K562 (cell line): Measurements from ENCODE around the gene AJAP1. TPM values are rescaled to one million over a fixed set of nuclear protein-coding genes. Genes with fewer than 3 reads are reported as not detected.

ENCODE experiments used
- ATAC-seq: fragments of 200-7000 bp; cut with Tn5 transposase; 3 replicates; pipeline ENCODE4 v1.9.1; 2020; ENCODE audit warnings: moderate library complexity
- BruUV-seq: library from RNA; stranded (reverse); fragments of 400-500 nt; replicated peaks from 2 replicates; lab custom pipeline; 2021; lab: Mats Ljungman, UMichigan
- CTCF ChIA-PET: fragments of 300-600 bp; formaldehyde crosslinking; extraction: SDS; loops from one replicate; lab custom pipeline; 2021; ENCODE audit warnings: low intra/inter-chr PET ratio; lab: Yijun Ruan, JAX
- POLR2A ChIA-PET: fragments of 300-600, 350-650 bp; sonication (Branson Sonifier 250); formaldehyde crosslinking; extraction: SDS; loops from one replicate; lab custom pipeline; 2021; ENCODE audit warnings: antibody characterized with exemption, inconsistent platforms; lab: Yijun Ruan, JAX
- DNase-seq, 4 experiments: peaks; one replicate each; pipeline versions ENCODE4 v3.0.0 to v3.0.0-alpha.2; 2011 to 2018; ENCODE audit warnings: low spot score in 3 of 4, mixed read lengths in 3 of 4; ENCODE audit errors: extremely low read depth in 1 of 4
- FAIRE-seq: peaks from 2 replicates; lab custom pipeline; 2011; peaks lifted over from hg19 to GRCh38; lab: Jason Lieb, UNC
- H2AFZ ChIP-seq: 2 replicates; pipeline ENCODE4 v1.6.0; 2011; ENCODE audit warnings: low read depth, low read length, control low read depth, inconsistent platforms
- H3K27ac ChIP-seq: fragments of 200-600 bp; 3 replicates; pipeline ENCODE4 v1.8.0; 2011; ENCODE audit warnings: low read depth, mild to moderate bottlenecking, control low read depth, inconsistent platforms, low read length, moderate library complexity, mixed read lengths; ENCODE audit errors: extremely low read depth
- H3K27me3 ChIP-seq, 2 experiments: fragments of 300-600 bp in 1 of 2; 2 replicates in 1 of 2; 3 replicates in 1 of 2; pipeline versions ENCODE4 v1.6.0 to v1.8.0; 2011; ENCODE audit warnings: inconsistent platforms in 2 of 2, low read length in 2 of 2, mild to moderate bottlenecking in 1 of 2, mixed read lengths in 1 of 2, moderate library complexity in 1 of 2; ENCODE audit not compliant: control insufficient read depth in 2 of 2, insufficient read depth in 2 of 2
- H3K36me3 ChIP-seq: fragments of 300-600 bp; 3 replicates; pipeline ENCODE4 v1.8.0; 2011; ENCODE audit warnings: mild to moderate bottlenecking, low read length, inconsistent platforms; ENCODE audit not compliant: control insufficient read depth, insufficient read depth
- H3K4me1 ChIP-seq, 2 experiments: fragments of 200-600 bp in 1 of 2; replicated peaks in 1 of 2; 2 replicates in 1 of 2; 3 replicates in 1 of 2; pipeline versions ENCODE4 v1.5.1 to v1.8.0; 2011; ENCODE audit warnings: inconsistent platforms in 2 of 2, low read length in 2 of 2, mild to moderate bottlenecking in 1 of 2, mixed read lengths in 1 of 2, moderate library complexity in 1 of 2; ENCODE audit not compliant: control insufficient read depth in 2 of 2, insufficient read depth in 2 of 2
- H3K4me2 ChIP-seq: 2 replicates; pipeline ENCODE4 v1.6.1; 2011; ENCODE audit warnings: low read length, control low read depth, inconsistent platforms, mixed read lengths; ENCODE audit not compliant: insufficient read depth
- H3K4me3 ChIP-seq: fragments of 200-600 bp; sonication (generic), shearing (Covaris generic); 2 replicates; pipeline ENCODE4 v1.5.1; 2016; ENCODE audit warnings: control low read depth, inconsistent platforms
- H3K79me2 ChIP-seq: fragments of 200-600 bp; 3 replicates; pipeline ENCODE4 v1.8.0; 2011; ENCODE audit warnings: low read length, inconsistent platforms; ENCODE audit not compliant: control insufficient read depth, insufficient read depth
- H3K9ac ChIP-seq, 2 experiments: 2 replicates each; pipeline versions ENCODE4 v1.6.0 to v1.6.1; 2011; ENCODE audit warnings: low read depth in 2 of 2, low read length in 2 of 2, control low read depth in 1 of 2, inconsistent platforms in 1 of 2, mild to moderate bottlenecking in 1 of 2, mixed read lengths in 1 of 2; ENCODE audit not compliant: insufficient read depth in 1 of 2
- H3K9me1 ChIP-seq: one replicate; pipeline ENCODE4 v1.6.0; 2011; ENCODE audit warnings: inconsistent platforms, mild to moderate bottlenecking, low read length, moderate library complexity; ENCODE audit not compliant: control insufficient read depth, insufficient read depth
- H3K9me3 ChIP-seq: replicated peaks from 2 replicates; pipeline ENCODE4 v1.5.1; 2011; ENCODE audit warnings: low read depth, low read length, inconsistent platforms; ENCODE audit not compliant: control insufficient read depth, insufficient read depth
- H4K20me1 ChIP-seq: replicated peaks from 2 replicates; pipeline ENCODE4 v1.6.1; 2011; ENCODE audit warnings: low read length, inconsistent platforms, mixed read lengths; ENCODE audit not compliant: control insufficient read depth, insufficient read depth
- GABPA ChIP-seq: fragments of 200-800 bp; sonication (Bioruptor generic); conservative IDR thresholded peaks from 2 replicates; pipeline ENCODE4 v1.6.1; 2016; ENCODE audit warnings: low read depth, missing genetic modification characterization, missing compliant biosample characterization
- KDM4B ChIP-seq, 2 experiments: fragments of 450-650 bp in 1 of 2; sonication (generic) in 1 of 2; IDR thresholded peaks; 2 replicates each; pipeline ENCODE4 v1.6.1; 2016 to 2017; ENCODE audit warnings: borderline replicate concordance in 2 of 2, antibody characterized with exemption in 1 of 2, low read depth in 1 of 2, mild to moderate bottlenecking in 1 of 2
- KLF10 ChIP-seq: fragments of 250-450 bp; sonication (Bioruptor Pico); IDR thresholded peaks from 2 replicates; pipeline ENCODE4 v1.6.1; 2021; ENCODE audit warnings: matching md5 sums
- NKRF ChIP-seq: fragments of 450-650 bp; IDR thresholded peaks from 2 replicates; pipeline ENCODE4 v1.6.1; 2016; ENCODE audit warnings: borderline replicate concordance
- PYGO2 ChIP-seq: fragments of 450-650 bp; IDR thresholded peaks from 2 replicates; pipeline ENCODE4 v1.6.1; 2016; ENCODE audit warnings: mild to moderate bottlenecking, missing genetic modification characterization, moderate library complexity, missing compliant biosample characterization
- SMARCA4 ChIP-seq: fragments of 450-650 bp; IDR thresholded peaks from 2 replicates; pipeline ENCODE4 v1.6.1; 2016
- TAL1 ChIP-seq: fragments of 450-650 bp; IDR thresholded peaks from 2 replicates; pipeline ENCODE4 v1.6.1; 2016; ENCODE audit warnings: mild to moderate bottlenecking
- TCF7L2 ChIP-seq: fragments of 150-350 bp; IDR thresholded peaks from 2 replicates; pipeline ENCODE4 v1.6.1; 2016; ENCODE audit warnings: low read depth, mild to moderate bottlenecking, low read length, moderate library complexity
- ZNF354B ChIP-seq: fragments of 250-450 bp; sonication (Bioruptor Pico); IDR thresholded peaks from 2 replicates; pipeline ENCODE4 v1.4.0; 2020
- WGBS: fragments of 100-300 bp; shearing (Covaris generic); methylation state at CpG from one replicate; pipeline ENCODE4 v1.1.6; 2016; ENCODE audit warnings: low coverage, mixed read lengths; ENCODE audit not compliant: insufficient coverage; ENCODE audit errors: missing lambda C conversion rate; 5-methylcytosine and 5-hydroxymethylcytosine counted together
- in situ Hi-C: fragments of 300-500 bp; cut with MboI; formaldehyde crosslinking; loops from 4 replicates; pipeline ENCODE4 v1.15.0; 2018; ENCODE audit warnings: inconsistent platforms, mixed read lengths
- intact Hi-C: fragments of 100-400 bp; cut with micrococcal nuclease; formaldehyde crosslinking; loops from 2 replicates; pipeline ENCODE4 v1.14.2; 2022
- polyA plus RNA-seq, 8 experiments: library from polyadenylated mRNA; depleted of rRNA in 4 of 8; stranded (reverse) in 5 of 8; unstranded in 3 of 8; fragments of >200 nt; fragmentation: Nextera tagmentation in 2 of 8; fragmentation: Illumina TruSeq in 1 of 8; extraction: Ambion mirVana in 2 of 8; extraction: Trizol in 1 of 8; gene quantifications; 2 replicates each; pipeline versions ENCODE4 v1.2.1 to v1.2.3, GENCODE V29; 2011 to 2014; ENCODE audit warnings: inconsistent platforms in 1 of 8, missing spikeins in 1 of 8
- total RNA-seq, 7 experiments: library from RNA; depleted of rRNA in 6 of 7; stranded (reverse); fragments of >200 nt in 6 of 7; fragmentation: Illumina TruSeq in 2 of 7; extraction: Trizol in 2 of 7; gene quantifications; 2 replicates each; pipeline versions ENCODE4 v1.2.1 to v1.2.3, GENCODE V29; 2011 to 2021; ENCODE audit warnings: low replicate concordance in 1 of 7
- TF ChIP-seq, protein P1 (sequence below): fragments of 450-650 bp; formaldehyde crosslinking; IDR thresholded peaks from 2 replicates; pipeline ENCODE4 v1.4.0; 2020; ENCODE audit warnings: mild to moderate bottlenecking, moderate library complexity

Gene AJAP1
- total and polyA plus RNA-seq, 9 of the 15 experiments (the other 6 are each of a cell fraction or from before 2014, with no cell fraction given): not detected

DNA sequence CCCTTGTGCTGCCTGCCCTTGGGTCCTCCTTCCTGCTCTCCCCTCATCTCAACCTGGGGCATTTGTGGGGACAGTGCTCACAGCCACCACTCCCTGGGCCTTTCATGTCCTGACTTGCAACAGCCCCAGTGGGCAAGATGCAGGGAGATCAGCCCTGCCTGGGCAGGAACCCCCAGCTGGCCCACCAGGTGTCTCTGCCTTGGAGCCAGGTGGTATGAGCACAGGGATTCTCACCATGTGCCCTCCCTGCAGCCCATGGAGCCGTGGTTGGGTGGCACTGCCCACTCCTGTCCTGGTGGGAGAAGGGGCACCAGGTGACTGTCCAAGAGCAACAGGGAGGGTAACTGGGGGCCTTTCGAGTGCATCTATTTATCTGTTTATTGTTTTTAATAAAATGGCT lies 100.4 kb downstream of the AJAP1 start:
- FAIRE-seq: no peak
- CTCF ChIA-PET: no interaction called here

GRCh38 chr1:4755301-4755845 lies 101.0 kb downstream of the AJAP1 start:
- CTCF ChIA-PET: no interaction called here
- in situ Hi-C loops: no loop called here

More for the DNA sequence above, 100.4 kb downstream of the AJAP1 start:
- BruUV-seq: no TSS peak
- Histone ChIP-seq H3K9me1 (no peaks in the 10 kb centered on the region), H3K4me3 (no peak overlapping the region), H3K27me3 (peaks cover 0 to 4% of the 10 kb centered on the region in 2 experiments; a peak in 1 of 5 replicates), H2AFZ (no peak overlapping the region), H3K4me2 (no peak overlapping the region), H4K20me1 (no peaks in the 10 kb centered on the region), H3K27ac (no peak overlapping the region), H3K36me3 (no peaks in the 10 kb centered on the region), H3K9me3 (no peaks in the 10 kb centered on the region), H3K9ac (no peak overlapping the region), H3K79me2 (no peaks in the 10 kb centered on the region), H3K4me1 (no peaks in the 10 kb centered on the region)
- no peak for TF ChIP-seq KDM4B (IDR thresholded peaks at IDR 0.05; ENCODE audit: borderline replicate concordance in 2 of 2, low read depth in 1 of 2)
- no peak for TF ChIP-seq ZNF354B (CRISPR knock-in tag)
- TF ChIP-seq KLF10 (CRISPR knock-in tag): no peak
- TF ChIP-seq, protein P1, sequence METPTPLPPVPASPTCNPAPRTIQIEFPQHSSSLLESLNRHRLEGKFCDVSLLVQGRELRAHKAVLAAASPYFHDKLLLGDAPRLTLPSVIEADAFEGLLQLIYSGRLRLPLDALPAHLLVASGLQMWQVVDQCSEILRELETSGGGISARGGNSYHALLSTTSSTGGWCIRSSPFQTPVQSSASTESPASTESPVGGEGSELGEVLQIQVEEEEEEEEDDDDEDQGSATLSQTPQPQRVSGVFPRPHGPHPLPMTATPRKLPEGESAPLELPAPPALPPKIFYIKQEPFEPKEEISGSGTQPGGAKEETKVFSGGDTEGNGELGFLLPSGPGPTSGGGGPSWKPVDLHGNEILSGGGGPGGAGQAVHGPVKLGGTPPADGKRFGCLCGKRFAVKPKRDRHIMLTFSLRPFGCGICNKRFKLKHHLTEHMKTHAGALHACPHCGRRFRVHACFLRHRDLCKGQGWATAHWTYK (CRISPR knock-in tag): no peak
- TF ChIP-seq GABPA (tag): no peak
- intact Hi-C loops: no loop called here
- no peak for ATAC-seq
- DNase-seq: no peak
- 0% methylated on average over 2 of the region's 2 CpGs for WGBS
- in situ Hi-C loops: no loop called here
- POLR2A ChIA-PET: interaction anchor here (1.0 kb wide), 1 partner anchor 18 kb away, joined by 3 read pairs; no protein-coding TSS in a partner anchor

More at GRCh38 chr1:4755301-4755845, 101.0 kb downstream of the AJAP1 start:
- TF ChIP-seq NKRF (no peak), TAL1 (no peak), SMARCA4 (no peak), TCF7L2 (no peak), PYGO2 (no peak)
- WGBS: 2% methylated on average over 6 of the region's 8 CpGs
- intact Hi-C loops: no loop called here
- Histone ChIP-seq H3K4me2 (no peak overlapping the region), H3K79me2 (no peaks in the 10 kb centered on the region), H3K9me3 (no peaks in the 10 kb centered on the region), H3K9ac (no peak overlapping the region), H3K4me3 (no peak overlapping the region), H3K9me1 (no peaks in the 10 kb centered on the region), H3K27ac (no peak overlapping the region), H3K4me1 (no peaks in the 10 kb centered on the region), H4K20me1 (no peaks in the 10 kb centered on the region), H3K27me3 (peaks cover 0 to 4% of the 10 kb centered on the region in 2 experiments; a peak in 1 of 5 replicates), H3K36me3 (no peaks in the 10 kb centered on the region), H2AFZ (no peak overlapping the region)
- FAIRE-seq (no peak), ATAC-seq (no peak), DNase-seq (no peak)
- BruUV-seq: no TSS peak
- POLR2A ChIA-PET: no interaction called here
